WTC11 (cell line): Measurements from ENCODE around the gene GABRG3. TPM values are rescaled to one million over a fixed set of nuclear protein-coding genes. Genes with fewer than 3 reads are reported as not detected.

ENCODE experiments used
- ATAC-seq: fragments of 200-7000 bp; cut with Tn5 transposase; 2 replicates; pipeline ENCODE4 v1.10.0; 2021; ENCODE audit warnings: mild to moderate bottlenecking, moderate library complexity
- CTCF ChIA-PET: fragments of 300-600 bp; sonication (Branson Sonifier 250); formaldehyde crosslinking; loops from one replicate; lab custom pipeline; 2021; ENCODE audit warnings: antibody characterized with exemption; lab: Charles Lee
- POLR2A ChIA-PET: fragments of 350-600 bp; sonication (Branson Sonifier 250); formaldehyde crosslinking; loops from one replicate; lab custom pipeline; 2021; ENCODE audit warnings: antibody characterized with exemption; lab: Charles Lee
- DNase-seq: peaks from one replicate; pipeline ENCODE4 v3.0.0; 2021; ENCODE audit warnings: low spot score
- H3K27ac Mint-ChIP-seq: 2 replicates; pipeline ENCODE4 v1.8.0; 2021; ENCODE audit warnings: mixed read lengths
- H3K27me3 Mint-ChIP-seq: 2 replicates; pipeline ENCODE4 v1.8.0; 2021; ENCODE audit warnings: low read depth, mild to moderate bottlenecking, moderate library complexity, mixed read lengths
- H3K36me3 Mint-ChIP-seq: 2 replicates; pipeline ENCODE4 v1.8.0; 2021; ENCODE audit warnings: mixed read lengths
- H3K4me1 Mint-ChIP-seq: 2 replicates; pipeline ENCODE4 v1.8.0; 2022; ENCODE audit warnings: mixed read lengths
- H3K4me3 Mint-ChIP-seq: 2 replicates; pipeline ENCODE4 v1.8.0; 2021; ENCODE audit warnings: mild to moderate bottlenecking, moderate library complexity, mixed read lengths
- H3K9me3 Mint-ChIP-seq: 2 replicates; pipeline ENCODE4 v1.8.0; 2021; ENCODE audit warnings: mixed read lengths
- EMX1 ChIP-seq: fragments of 250-450 bp; sonication (Bioruptor Pico); IDR thresholded peaks from 2 replicates; pipeline ENCODE4 v1.8.0; 2021; ENCODE audit warnings: mild to moderate bottlenecking
- IRF2 ChIP-seq: sonication (generic); formaldehyde crosslinking; IDR thresholded peaks from 2 replicates; pipeline ENCODE4 v1.8.0; 2022; ENCODE audit warnings: low read depth, missing genetic modification reagents, borderline replicate concordance
- MXD4 ChIP-seq: fragments of 250-450 bp; sonication (Bioruptor Pico); IDR thresholded peaks from 2 replicates; pipeline ENCODE4 v1.8.0; 2021; ENCODE audit warnings: mild to moderate bottlenecking, moderate library complexity, borderline replicate concordance
- NR1H2 ChIP-seq: sonication (generic); formaldehyde crosslinking; IDR thresholded peaks from 2 replicates; pipeline ENCODE4 v1.9.0; 2021; ENCODE audit warnings: mild to moderate bottlenecking, moderate library complexity, missing genetic modification reagents
- RELA ChIP-seq: sonication (generic); formaldehyde crosslinking; IDR thresholded peaks from 2 replicates; pipeline ENCODE4 v1.8.1; 2022; ENCODE audit warnings: missing genetic modification reagents, mild to moderate bottlenecking, borderline replicate concordance
- SP1 ChIP-seq: sonication (generic); formaldehyde crosslinking; conservative IDR thresholded peaks from 2 replicates; pipeline ENCODE4 v1.8.1; 2022; ENCODE audit warnings: missing genetic modification reagents
- TEAD1 ChIP-seq: sonication (generic); formaldehyde crosslinking; IDR thresholded peaks from 2 replicates; pipeline ENCODE4 v1.8.0; 2022; ENCODE audit warnings: mild to moderate bottlenecking, missing genetic modification reagents
- total RNA-seq: library from RNA; stranded (reverse); gene quantifications from 3 replicates; pipeline ENCODE4 v1.2.3, GENCODE V29; 2021
- TF ChIP-seq, protein P1 (sequence below): sonication (generic); formaldehyde crosslinking; IDR thresholded peaks from 2 replicates; pipeline ENCODE4 v1.8.1; 2023; ENCODE audit warnings: mild to moderate bottlenecking, missing genetic modification reagents, borderline replicate concordance
- TF ChIP-seq, protein P2 (sequence below): sonication (generic); formaldehyde crosslinking; IDR thresholded peaks from 2 replicates; pipeline ENCODE4 v1.8.1; 2023; ENCODE audit warnings: mild to moderate bottlenecking, missing genetic modification reagents
- TF ChIP-seq, protein P3 (sequence below): sonication (generic); formaldehyde crosslinking; IDR thresholded peaks from 2 replicates; pipeline ENCODE4 v1.8.0; 2022; ENCODE audit warnings: mild to moderate bottlenecking, missing genetic modification reagents
- TF ChIP-seq, protein P4 (sequence below): sonication (generic); formaldehyde crosslinking; conservative IDR thresholded peaks from 2 replicates; pipeline ENCODE4 v1.8.1; 2023; ENCODE audit warnings: mild to moderate bottlenecking, low read depth, missing genetic modification reagents, moderate library complexity
- TF ChIP-seq, protein P5 (sequence below): sonication (generic); formaldehyde crosslinking; IDR thresholded peaks from 2 replicates; pipeline ENCODE4 v1.8.1; 2022; ENCODE audit warnings: mild to moderate bottlenecking, moderate library complexity, missing genetic modification reagents
- TF ChIP-seq, protein P6 (sequence below): fragments of 250-450 bp; sonication (Bioruptor Pico); IDR thresholded peaks from 2 replicates; pipeline ENCODE4 v1.8.0; 2021; ENCODE audit warnings: mild to moderate bottlenecking
- TF ChIP-seq, protein P7 (sequence below): sonication (generic); formaldehyde crosslinking; IDR thresholded peaks from 2 replicates; pipeline ENCODE4 v1.8.1; 2022; ENCODE audit warnings: low read depth, missing genetic modification reagents, borderline replicate concordance
- TF ChIP-seq, protein P8 (sequence below): fragments of 250-450 bp; sonication (Bioruptor Pico); IDR thresholded peaks from 2 replicates; pipeline ENCODE4 v1.9.0; 2021; ENCODE audit warnings: mild to moderate bottlenecking
- TF ChIP-seq, protein P9 (sequence below): sonication (generic); formaldehyde crosslinking; IDR thresholded peaks from 2 replicates; pipeline ENCODE4 v1.8.0; 2023; ENCODE audit warnings: mild to moderate bottlenecking, missing genetic modification reagents

Gene GABRG3
- total RNA-seq, 1 experiment from 2014 or later: 0.72 TPM

DNA sequence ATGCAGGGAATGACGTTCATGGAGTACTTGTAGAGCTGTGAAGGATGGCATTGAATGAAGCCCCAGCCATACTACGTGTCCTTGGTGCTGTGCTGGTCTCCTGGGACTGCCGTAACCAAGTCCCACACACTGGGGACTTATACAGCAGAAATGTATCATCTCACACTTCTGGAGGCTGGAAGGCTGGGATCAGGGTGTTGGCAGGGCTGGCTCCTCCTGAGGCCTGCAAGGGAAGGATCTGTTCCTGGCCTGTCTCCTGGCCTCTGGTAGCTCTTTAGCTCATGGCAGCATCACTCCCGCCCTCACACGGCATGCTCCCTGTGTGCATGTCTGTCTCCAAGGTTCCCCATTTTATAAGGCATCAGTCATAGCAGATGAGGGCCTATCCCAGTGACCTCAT lies 29.5 kb upstream of the GABRG3 start (continued):
- TF ChIP-seq, protein P1, sequence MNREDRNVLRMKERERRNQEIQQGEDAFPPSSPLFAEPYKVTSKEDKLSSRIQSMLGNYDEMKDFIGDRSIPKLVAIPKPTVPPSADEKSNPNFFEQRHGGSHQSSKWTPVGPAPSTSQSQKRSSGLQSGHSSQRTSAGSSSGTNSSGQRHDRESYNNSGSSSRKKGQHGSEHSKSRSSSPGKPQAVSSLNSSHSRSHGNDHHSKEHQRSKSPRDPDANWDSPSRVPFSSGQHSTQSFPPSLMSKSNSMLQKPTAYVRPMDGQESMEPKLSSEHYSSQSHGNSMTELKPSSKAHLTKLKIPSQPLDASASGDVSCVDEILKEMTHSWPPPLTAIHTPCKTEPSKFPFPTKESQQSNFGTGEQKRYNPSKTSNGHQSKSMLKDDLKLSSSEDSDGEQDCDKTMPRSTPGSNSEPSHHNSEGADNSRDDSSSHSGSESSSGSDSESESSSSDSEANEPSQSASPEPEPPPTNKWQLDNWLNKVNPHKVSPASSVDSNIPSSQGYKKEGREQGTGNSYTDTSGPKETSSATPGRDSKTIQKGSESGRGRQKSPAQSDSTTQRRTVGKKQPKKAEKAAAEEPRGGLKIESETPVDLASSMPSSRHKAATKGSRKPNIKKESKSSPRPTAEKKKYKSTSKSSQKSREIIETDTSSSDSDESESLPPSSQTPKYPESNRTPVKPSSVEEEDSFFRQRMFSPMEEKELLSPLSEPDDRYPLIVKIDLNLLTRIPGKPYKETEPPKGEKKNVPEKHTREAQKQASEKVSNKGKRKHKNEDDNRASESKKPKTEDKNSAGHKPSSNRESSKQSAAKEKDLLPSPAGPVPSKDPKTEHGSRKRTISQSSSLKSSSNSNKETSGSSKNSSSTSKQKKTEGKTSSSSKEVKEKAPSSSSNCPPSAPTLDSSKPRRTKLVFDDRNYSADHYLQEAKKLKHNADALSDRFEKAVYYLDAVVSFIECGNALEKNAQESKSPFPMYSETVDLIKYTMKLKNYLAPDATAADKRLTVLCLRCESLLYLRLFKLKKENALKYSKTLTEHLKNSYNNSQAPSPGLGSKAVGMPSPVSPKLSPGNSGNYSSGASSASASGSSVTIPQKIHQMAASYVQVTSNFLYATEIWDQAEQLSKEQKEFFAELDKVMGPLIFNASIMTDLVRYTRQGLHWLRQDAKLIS (CRISPR knock-in tag): no peak
- TF ChIP-seq, protein P2, sequence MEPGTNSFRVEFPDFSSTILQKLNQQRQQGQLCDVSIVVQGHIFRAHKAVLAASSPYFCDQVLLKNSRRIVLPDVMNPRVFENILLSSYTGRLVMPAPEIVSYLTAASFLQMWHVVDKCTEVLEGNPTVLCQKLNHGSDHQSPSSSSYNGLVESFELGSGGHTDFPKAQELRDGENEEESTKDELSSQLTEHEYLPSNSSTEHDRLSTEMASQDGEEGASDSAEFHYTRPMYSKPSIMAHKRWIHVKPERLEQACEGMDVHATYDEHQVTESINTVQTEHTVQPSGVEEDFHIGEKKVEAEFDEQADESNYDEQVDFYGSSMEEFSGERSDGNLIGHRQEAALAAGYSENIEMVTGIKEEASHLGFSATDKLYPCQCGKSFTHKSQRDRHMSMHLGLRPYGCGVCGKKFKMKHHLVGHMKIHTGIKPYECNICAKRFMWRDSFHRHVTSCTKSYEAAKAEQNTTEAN (CRISPR knock-in tag): no peak
- TF ChIP-seq, protein P3, sequence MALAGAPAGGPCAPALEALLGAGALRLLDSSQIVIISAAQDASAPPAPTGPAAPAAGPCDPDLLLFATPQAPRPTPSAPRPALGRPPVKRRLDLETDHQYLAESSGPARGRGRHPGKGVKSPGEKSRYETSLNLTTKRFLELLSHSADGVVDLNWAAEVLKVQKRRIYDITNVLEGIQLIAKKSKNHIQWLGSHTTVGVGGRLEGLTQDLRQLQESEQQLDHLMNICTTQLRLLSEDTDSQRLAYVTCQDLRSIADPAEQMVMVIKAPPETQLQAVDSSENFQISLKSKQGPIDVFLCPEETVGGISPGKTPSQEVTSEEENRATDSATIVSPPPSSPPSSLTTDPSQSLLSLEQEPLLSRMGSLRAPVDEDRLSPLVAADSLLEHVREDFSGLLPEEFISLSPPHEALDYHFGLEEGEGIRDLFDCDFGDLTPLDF (CRISPR knock-in tag): no peak
- TF ChIP-seq RELA (CRISPR knock-in tag) (no peak), SP1 (CRISPR knock-in tag) (no peak), NR1H2 (no peak), MXD4 (no peak)
- TF ChIP-seq, protein P4, sequence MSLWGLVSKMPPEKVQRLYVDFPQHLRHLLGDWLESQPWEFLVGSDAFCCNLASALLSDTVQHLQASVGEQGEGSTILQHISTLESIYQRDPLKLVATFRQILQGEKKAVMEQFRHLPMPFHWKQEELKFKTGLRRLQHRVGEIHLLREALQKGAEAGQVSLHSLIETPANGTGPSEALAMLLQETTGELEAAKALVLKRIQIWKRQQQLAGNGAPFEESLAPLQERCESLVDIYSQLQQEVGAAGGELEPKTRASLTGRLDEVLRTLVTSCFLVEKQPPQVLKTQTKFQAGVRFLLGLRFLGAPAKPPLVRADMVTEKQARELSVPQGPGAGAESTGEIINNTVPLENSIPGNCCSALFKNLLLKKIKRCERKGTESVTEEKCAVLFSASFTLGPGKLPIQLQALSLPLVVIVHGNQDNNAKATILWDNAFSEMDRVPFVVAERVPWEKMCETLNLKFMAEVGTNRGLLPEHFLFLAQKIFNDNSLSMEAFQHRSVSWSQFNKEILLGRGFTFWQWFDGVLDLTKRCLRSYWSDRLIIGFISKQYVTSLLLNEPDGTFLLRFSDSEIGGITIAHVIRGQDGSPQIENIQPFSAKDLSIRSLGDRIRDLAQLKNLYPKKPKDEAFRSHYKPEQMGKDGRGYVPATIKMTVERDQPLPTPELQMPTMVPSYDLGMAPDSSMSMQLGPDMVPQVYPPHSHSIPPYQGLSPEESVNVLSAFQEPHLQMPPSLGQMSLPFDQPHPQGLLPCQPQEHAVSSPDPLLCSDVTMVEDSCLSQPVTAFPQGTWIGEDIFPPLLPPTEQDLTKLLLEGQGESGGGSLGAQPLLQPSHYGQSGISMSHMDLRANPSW (CRISPR knock-in tag): no peak
- TF ChIP-seq, protein P5, sequence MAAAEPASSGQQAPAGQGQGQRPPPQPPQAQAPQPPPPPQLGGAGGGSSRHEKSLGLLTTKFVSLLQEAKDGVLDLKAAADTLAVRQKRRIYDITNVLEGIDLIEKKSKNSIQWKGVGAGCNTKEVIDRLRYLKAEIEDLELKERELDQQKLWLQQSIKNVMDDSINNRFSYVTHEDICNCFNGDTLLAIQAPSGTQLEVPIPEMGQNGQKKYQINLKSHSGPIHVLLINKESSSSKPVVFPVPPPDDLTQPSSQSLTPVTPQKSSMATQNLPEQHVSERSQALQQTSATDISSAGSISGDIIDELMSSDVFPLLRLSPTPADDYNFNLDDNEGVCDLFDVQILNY: no peak
- TF ChIP-seq, protein P6, sequence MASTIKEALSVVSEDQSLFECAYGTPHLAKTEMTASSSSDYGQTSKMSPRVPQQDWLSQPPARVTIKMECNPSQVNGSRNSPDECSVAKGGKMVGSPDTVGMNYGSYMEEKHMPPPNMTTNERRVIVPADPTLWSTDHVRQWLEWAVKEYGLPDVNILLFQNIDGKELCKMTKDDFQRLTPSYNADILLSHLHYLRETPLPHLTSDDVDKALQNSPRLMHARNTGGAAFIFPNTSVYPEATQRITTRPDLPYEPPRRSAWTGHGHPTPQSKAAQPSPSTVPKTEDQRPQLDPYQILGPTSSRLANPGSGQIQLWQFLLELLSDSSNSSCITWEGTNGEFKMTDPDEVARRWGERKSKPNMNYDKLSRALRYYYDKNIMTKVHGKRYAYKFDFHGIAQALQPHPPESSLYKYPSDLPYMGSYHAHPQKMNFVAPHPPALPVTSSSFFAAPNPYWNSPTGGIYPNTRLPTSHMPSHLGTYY (CRISPR knock-in tag): no peak

DNA sequence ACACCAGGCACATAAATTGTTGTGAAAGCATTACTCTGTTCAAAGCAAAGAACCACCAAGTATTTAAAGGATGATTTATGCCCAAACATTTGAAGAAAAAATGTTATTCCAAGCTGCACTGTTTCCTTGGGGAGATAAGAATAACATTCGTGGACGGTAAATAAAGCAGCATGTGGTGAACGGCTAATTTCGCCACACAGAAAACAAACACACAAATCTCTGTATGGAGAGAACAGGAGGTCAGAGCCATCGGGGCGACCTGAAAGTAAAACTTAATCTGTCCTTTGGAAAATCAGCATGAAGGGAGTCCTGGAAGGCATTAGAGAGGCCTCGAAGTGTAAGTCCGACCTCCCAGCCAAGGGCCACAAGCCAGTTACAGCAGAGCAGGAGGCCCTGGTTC lies 27.1 kb upstream of the GABRG3 start:
- peaks cover 3% of the 10 kb centered on the region; the same call in 1 of the 2 replicates for H3K36me3 Mint-ChIP-seq
- ATAC-seq (no peak), DNase-seq (no peak)
- H3K9me3 Mint-ChIP-seq: no peaks in the 10 kb centered on the region
- POLR2A ChIA-PET: no interaction called here
- H3K4me3 Mint-ChIP-seq: no peak overlapping the region
- H3K27me3 Mint-ChIP-seq: no peaks in the 10 kb centered on the region
- CTCF ChIA-PET: no interaction called here
- H3K27ac Mint-ChIP-seq: peak overlapping the region; percentile 44
- H3K4me1 Mint-ChIP-seq: peaks cover 11% of the 10 kb centered on the region; the same call in 1 of the 2 replicates
- TF ChIP-seq EMX1 (CRISPR knock-in tag) (no peak), TEAD1 (CRISPR knock-in tag) (no peak), IRF2 (CRISPR knock-in tag) (no peak)
- TF ChIP-seq, protein P7, sequence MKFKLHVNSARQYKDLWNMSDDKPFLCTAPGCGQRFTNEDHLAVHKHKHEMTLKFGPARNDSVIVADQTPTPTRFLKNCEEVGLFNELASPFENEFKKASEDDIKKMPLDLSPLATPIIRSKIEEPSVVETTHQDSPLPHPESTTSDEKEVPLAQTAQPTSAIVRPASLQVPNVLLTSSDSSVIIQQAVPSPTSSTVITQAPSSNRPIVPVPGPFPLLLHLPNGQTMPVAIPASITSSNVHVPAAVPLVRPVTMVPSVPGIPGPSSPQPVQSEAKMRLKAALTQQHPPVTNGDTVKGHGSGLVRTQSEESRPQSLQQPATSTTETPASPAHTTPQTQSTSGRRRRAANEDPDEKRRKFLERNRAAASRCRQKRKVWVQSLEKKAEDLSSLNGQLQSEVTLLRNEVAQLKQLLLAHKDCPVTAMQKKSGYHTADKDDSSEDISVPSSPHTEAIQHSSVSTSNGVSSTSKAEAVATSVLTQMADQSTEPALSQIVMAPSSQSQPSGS: no peak
- TF ChIP-seq, protein P8, sequence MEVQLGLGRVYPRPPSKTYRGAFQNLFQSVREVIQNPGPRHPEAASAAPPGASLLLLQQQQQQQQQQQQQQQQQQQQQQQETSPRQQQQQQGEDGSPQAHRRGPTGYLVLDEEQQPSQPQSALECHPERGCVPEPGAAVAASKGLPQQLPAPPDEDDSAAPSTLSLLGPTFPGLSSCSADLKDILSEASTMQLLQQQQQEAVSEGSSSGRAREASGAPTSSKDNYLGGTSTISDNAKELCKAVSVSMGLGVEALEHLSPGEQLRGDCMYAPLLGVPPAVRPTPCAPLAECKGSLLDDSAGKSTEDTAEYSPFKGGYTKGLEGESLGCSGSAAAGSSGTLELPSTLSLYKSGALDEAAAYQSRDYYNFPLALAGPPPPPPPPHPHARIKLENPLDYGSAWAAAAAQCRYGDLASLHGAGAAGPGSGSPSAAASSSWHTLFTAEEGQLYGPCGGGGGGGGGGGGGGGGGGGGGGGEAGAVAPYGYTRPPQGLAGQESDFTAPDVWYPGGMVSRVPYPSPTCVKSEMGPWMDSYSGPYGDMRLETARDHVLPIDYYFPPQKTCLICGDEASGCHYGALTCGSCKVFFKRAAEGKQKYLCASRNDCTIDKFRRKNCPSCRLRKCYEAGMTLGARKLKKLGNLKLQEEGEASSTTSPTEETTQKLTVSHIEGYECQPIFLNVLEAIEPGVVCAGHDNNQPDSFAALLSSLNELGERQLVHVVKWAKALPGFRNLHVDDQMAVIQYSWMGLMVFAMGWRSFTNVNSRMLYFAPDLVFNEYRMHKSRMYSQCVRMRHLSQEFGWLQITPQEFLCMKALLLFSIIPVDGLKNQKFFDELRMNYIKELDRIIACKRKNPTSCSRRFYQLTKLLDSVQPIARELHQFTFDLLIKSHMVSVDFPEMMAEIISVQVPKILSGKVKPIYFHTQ: no peak
- TF ChIP-seq, protein P9, sequence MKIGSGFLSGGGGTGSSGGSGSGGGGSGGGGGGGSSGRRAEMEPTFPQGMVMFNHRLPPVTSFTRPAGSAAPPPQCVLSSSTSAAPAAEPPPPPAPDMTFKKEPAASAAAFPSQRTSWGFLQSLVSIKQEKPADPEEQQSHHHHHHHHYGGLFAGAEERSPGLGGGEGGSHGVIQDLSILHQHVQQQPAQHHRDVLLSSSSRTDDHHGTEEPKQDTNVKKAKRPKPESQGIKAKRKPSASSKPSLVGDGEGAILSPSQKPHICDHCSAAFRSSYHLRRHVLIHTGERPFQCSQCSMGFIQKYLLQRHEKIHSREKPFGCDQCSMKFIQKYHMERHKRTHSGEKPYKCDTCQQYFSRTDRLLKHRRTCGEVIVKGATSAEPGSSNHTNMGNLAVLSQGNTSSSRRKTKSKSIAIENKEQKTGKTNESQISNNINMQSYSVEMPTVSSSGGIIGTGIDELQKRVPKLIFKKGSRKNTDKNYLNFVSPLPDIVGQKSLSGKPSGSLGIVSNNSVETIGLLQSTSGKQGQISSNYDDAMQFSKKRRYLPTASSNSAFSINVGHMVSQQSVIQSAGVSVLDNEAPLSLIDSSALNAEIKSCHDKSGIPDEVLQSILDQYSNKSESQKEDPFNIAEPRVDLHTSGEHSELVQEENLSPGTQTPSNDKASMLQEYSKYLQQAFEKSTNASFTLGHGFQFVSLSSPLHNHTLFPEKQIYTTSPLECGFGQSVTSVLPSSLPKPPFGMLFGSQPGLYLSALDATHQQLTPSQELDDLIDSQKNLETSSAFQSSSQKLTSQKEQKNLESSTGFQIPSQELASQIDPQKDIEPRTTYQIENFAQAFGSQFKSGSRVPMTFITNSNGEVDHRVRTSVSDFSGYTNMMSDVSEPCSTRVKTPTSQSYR (CRISPR knock-in tag): no peak
